Naive thymus-derived CD4-positive, alpha-beta T cell (primary cell): ENCODE data around the gene NOS3. TPM values are rescaled to one million over a fixed set of nuclear protein-coding genes. Genes with fewer than 3 reads are reported as not detected.

Experiments
- ATAC-seq: fragments of 150-1000 bp; cut with Tn5 transposase; 2 replicates; pipeline ENCODE4 v1.10.0; 2021; ENCODE audit warnings: mild to moderate bottlenecking, moderate library complexity
- CTCF ChIA-PET: fragments of 350-600 bp; sonication (Branson Sonifier 250); formaldehyde crosslinking; loops from one replicate; lab custom pipeline; 2021; ENCODE audit warnings: antibody characterized with exemption; lab: Charles Lee
- POLR2A ChIA-PET: fragments of 350-600 bp; sonication (Branson Sonifier 250); formaldehyde crosslinking; loops from one replicate; lab custom pipeline; 2021; ENCODE audit warnings: antibody characterized with exemption, inconsistent platforms; lab: Charles Lee
- DNase-seq, 9 donors: peaks; one replicate each; pipeline versions ENCODE4 v3.0.0 to v3.0.0-alpha.2; 2020 to 2022; ENCODE audit warnings: mixed read lengths in 1 of 9
- H3K27ac ChIP-seq: one replicate; pipeline ENCODE4 v1.7.0; 2013; ENCODE audit warnings: mild to moderate bottlenecking, low read depth, low read length, moderate library complexity
- H3K27me3 ChIP-seq, 2 donors: one replicate each; pipeline ENCODE4 v1.7.0; 2013; ENCODE audit warnings: low read length in 2 of 2, mild to moderate bottlenecking in 2 of 2, moderate library complexity in 2 of 2; ENCODE audit not compliant: control insufficient read depth in 2 of 2, insufficient read depth in 2 of 2
- H3K36me3 ChIP-seq, 3 experiments: 1 replicate in 2 of 3; 2 replicates in 1 of 3; pipeline ENCODE4 v1.7.0; 2013; ENCODE audit warnings: low read length in 3 of 3, mild to moderate bottlenecking in 3 of 3, moderate library complexity in 1 of 3; ENCODE audit not compliant: insufficient read depth in 3 of 3, control insufficient read depth in 2 of 3
- H3K4me1 ChIP-seq, 2 donors: one replicate each; pipeline ENCODE4 v1.7.0; 2013; ENCODE audit warnings: low read length in 2 of 2, mild to moderate bottlenecking in 2 of 2, moderate library complexity in 1 of 2; ENCODE audit not compliant: control insufficient read depth in 2 of 2, insufficient read depth in 2 of 2
- H3K4me3 ChIP-seq: 2 replicates; pipeline ENCODE4 v1.7.0; 2013; ENCODE audit warnings: mild to moderate bottlenecking, low read length
- H3K9me3 ChIP-seq, 3 experiments: 1 replicate in 2 of 3; 2 replicates in 1 of 3; pipeline ENCODE4 v1.7.0; 2013; ENCODE audit warnings: low read length in 3 of 3; ENCODE audit not compliant: control insufficient read depth in 2 of 3
- H3K27ac Mint-ChIP-seq, 9 donors: one replicate each; pipeline ENCODE4 v1.8.0; 2020 to 2022; ENCODE audit warnings: mixed read lengths in 9 of 9, mild to moderate bottlenecking in 8 of 9, moderate library complexity in 5 of 9, inconsistent platforms in 2 of 9
- H3K27me3 Mint-ChIP-seq, 5 donors: one replicate each; pipeline ENCODE4 v1.8.0; 2021 to 2022; ENCODE audit warnings: mixed read lengths in 5 of 5, mild to moderate bottlenecking in 1 of 5
- H3K36me3 Mint-ChIP-seq, 5 donors: one replicate each; pipeline ENCODE4 v1.8.0; 2020 to 2022; ENCODE audit warnings: mixed read lengths in 5 of 5, mild to moderate bottlenecking in 3 of 5, inconsistent platforms in 1 of 5
- H3K4me1 Mint-ChIP-seq, 7 donors: one replicate each; pipeline ENCODE4 v1.8.0; 2020 to 2022; ENCODE audit warnings: mixed read lengths in 7 of 7, mild to moderate bottlenecking in 3 of 7, inconsistent platforms in 1 of 7
- H3K4me3 Mint-ChIP-seq, 10 donors: one replicate each; pipeline ENCODE4 v1.8.0; 2020 to 2022; ENCODE audit warnings: mild to moderate bottlenecking in 10 of 10, mixed read lengths in 10 of 10, moderate library complexity in 6 of 10, inconsistent platforms in 2 of 10
- H3K9me3 Mint-ChIP-seq, 11 donors: one replicate each; pipeline ENCODE4 v1.8.0; 2020 to 2022; ENCODE audit warnings: mixed read lengths in 11 of 11, mild to moderate bottlenecking in 4 of 11, inconsistent platforms in 1 of 11, moderate library complexity in 1 of 11
- intact Hi-C, 2 donors: fragments of 100-400 bp; cut with micrococcal nuclease; formaldehyde crosslinking; loops; one replicate each; pipeline ENCODE4 v1.15.1; 2023
- polyA plus RNA-seq, 2 donors: library from polyadenylated mRNA; unstranded; fragments of 300-500 nt; fragmentation: Illumina TruSeq; gene quantifications; one replicate each; pipeline ENCODE4 v1.2.3, GENCODE V29; 2021
- total RNA-seq, 6 experiments: library from RNA in 5 of 6; stranded (reverse) in 5 of 6; gene quantifications; 1 replicate in 5 of 6; 2 replicates in 1 of 6; pipeline ENCODE4 v1.2.3 and lab custom pipeline; 2021 to 2026

The NOS3 gene
- total and polyA plus RNA-seq, 7 experiments from 2014 or later = 2.8 to 19.1 (median 7.9) TPM

GRCh38 chr7:150976529-150977381, 14.1 kb upstream of the NOS3 start:
- ChIA-PET CTCF (interaction anchor here (0.8 to 1.6 kb wide), 4 partner anchors 9 to 43 kb away, joined by 3 to 18 read pairs (median 8); no protein-coding TSS in a partner anchor), POLR2A (interaction anchor here (1.0 to 6.1 kb wide), 10 partner anchors 8 to 82 kb away, joined by 3 to 34 read pairs (median 3); partner anchors contain the start of genes ABCB8 and SLC4A2)
- H3K27me3 ChIP-seq = peaks cover 7 to 13% of the 10 kb centered on the region in 2 donors
- ATAC-seq (no peak), DNase-seq (no peak)
- peaks cover 0 to 4% (median 0%) of the 10 kb centered on the region in 11 donors for H3K9me3 Mint-ChIP-seq
- peak overlapping the region; percentile 74 to 89 (median 83) for H3K4me3 Mint-ChIP-seq
- H3K36me3 ChIP-seq = no peaks in the 10 kb centered on the region
- peak overlapping the region in 5 of 9 donors; percentile 2 to 62 (median 51) for H3K27ac Mint-ChIP-seq
- H3K4me1 Mint-ChIP-seq = peaks cover 31 to 57% (median 45%) of the 10 kb centered on the region in 7 donors
- H3K4me1 ChIP-seq = peaks cover 20 to 47% of the 10 kb centered on the region in 2 donors
- H3K4me3 ChIP-seq = no peak overlapping the region
- intact Hi-C loops = loop anchor here in 1 of 2 donors (10.0 kb wide), 1 partner anchor 312 kb away; no protein-coding TSS in a partner anchor
- H3K27me3 Mint-ChIP-seq = peaks cover 19 to 56% (median 33%) of the 10 kb centered on the region in 5 donors
- H3K9me3 ChIP-seq = no peaks in the 10 kb centered on the region
- H3K27ac ChIP-seq = no peak overlapping the region
- peaks cover 0 to 5% (median 0%) of the 10 kb centered on the region in 5 donors for H3K36me3 Mint-ChIP-seq

GRCh38 chr7:150977382-150978125, 13.3 kb upstream of the NOS3 start:
- CTCF ChIA-PET = interaction anchor here (0.7 to 1.2 kb wide), 3 partner anchors 9 to 42 kb away, joined by 3 to 4 read pairs (median 3); no protein-coding TSS in a partner anchor
- no peaks in the 10 kb centered on the region for H3K9me3 ChIP-seq
- H3K4me1 ChIP-seq = peaks cover 20 to 47% of the 10 kb centered on the region in 2 donors
- peaks cover 10 to 13% of the 10 kb centered on the region in 2 donors for H3K27me3 ChIP-seq
- ATAC-seq (no peak), DNase-seq (no peak)
- H3K27me3 Mint-ChIP-seq = peaks cover 19 to 64% (median 37%) of the 10 kb centered on the region in 5 donors
- H3K27ac ChIP-seq = no peak overlapping the region
- intact Hi-C loops = loop anchor here in 1 of 2 donors (10.0 kb wide), 1 partner anchor 313 kb away; no protein-coding TSS in a partner anchor
- H3K4me3 Mint-ChIP-seq = peak overlapping the region; percentile 74 to 89 (median 83)
- peak overlapping the region in 7 of 9 donors; percentile 2 to 65 (median 51) for H3K27ac Mint-ChIP-seq
- H3K36me3 ChIP-seq = no peaks in the 10 kb centered on the region
- peaks cover 0 to 5% (median 0%) of the 10 kb centered on the region in 5 donors for H3K36me3 Mint-ChIP-seq
- POLR2A ChIA-PET = interaction anchor here (0.6 to 6.1 kb wide), 4 partner anchors 8 to 154 kb away, joined by 3 to 34 read pairs (median 3); no protein-coding TSS in a partner anchor
- peaks cover 31 to 52% (median 44%) of the 10 kb centered on the region in 7 donors for H3K4me1 Mint-ChIP-seq
- no peak overlapping the region for H3K4me3 ChIP-seq
- H3K9me3 Mint-ChIP-seq = peaks cover 0 to 4% (median 0%) of the 10 kb centered on the region in 11 donors

GRCh38 chr7:150978126-150978789, 12.6 kb upstream of the NOS3 start, which contains the start of gene KCNH2:
Gene KCNH2 (minus strand): TSS chr7:150978321. CDS start chr7:150977913, 408 bp downstream.
- CTCF ChIA-PET = interaction anchor here (0.6 to 1.5 kb wide), 5 partner anchors 8 to 63 kb away, joined by 3 to 4 read pairs (median 3); no protein-coding TSS in a partner anchor
- Mint-ChIP-seq H3K36me3 (peaks cover 0 to 5% (median 0%) of the 10 kb centered on the region in 5 donors), H3K27ac (peak within 1 kb of the TSS; percentile 59 to 89 (median 69)), H3K9me3 (peaks cover 0 to 4% (median 0%) of the 10 kb centered on the region in 11 donors), H3K27me3 (peaks cover 19 to 68% (median 37%) of the 10 kb centered on the region in 5 donors), H3K4me1 (peaks cover 26 to 45% (median 37%) of the 10 kb centered on the region in 7 donors), H3K4me3 (peak within 1 kb of the TSS; percentile 74 to 92 (median 86))
- Histone ChIP-seq H3K4me1 (peaks cover 20 to 44% of the 10 kb centered on the region in 2 donors), H3K36me3 (no peaks in the 10 kb centered on the region), H3K4me3 (peak within 1 kb of the TSS; percentile 54), H3K9me3 (no peaks in the 10 kb centered on the region), H3K27me3 (peaks cover 10 to 13% of the 10 kb centered on the region in 2 donors), H3K27ac (no peak within 1 kb of the TSS)
- ATAC-seq (no peak), DNase-seq (peak in 2 of 9 donors; percentile 24 to 28)
- intact Hi-C loops = loop anchor here in 1 of 2 donors (10.0 kb wide), 1 partner anchor 313 kb away; no protein-coding TSS in a partner anchor
- POLR2A ChIA-PET = interaction anchor here (0.6 to 6.1 kb wide), 2 partner anchors 36 to 153 kb away, joined by 3 to 34 read pairs; no protein-coding TSS in a partner anchor

- intact Hi-C loops = loop anchor here (10.0 kb wide), 2 partner anchors 205 to 315 kb away; no protein-coding TSS in a partner anchor
- Histone ChIP-seq H3K27me3 (peaks cover 10 to 13% of the 10 kb centered on the region in 2 donors), H3K4me3 (no peak overlapping the region), H3K36me3 (no peaks in the 10 kb centered on the region), H3K4me1 (peaks cover 17 to 33% of the 10 kb centered on the region in 2 donors), H3K27ac (no peak overlapping the region), H3K9me3 (no peaks in the 10 kb centered on the region)
- H3K36me3 Mint-ChIP-seq = peaks cover 0 to 5% (median 0%) of the 10 kb centered on the region in 5 donors
- ATAC-seq = no peak
- peaks cover 0 to 4% (median 0%) of the 10 kb centered on the region in 11 donors for H3K9me3 Mint-ChIP-seq
- POLR2A ChIA-PET = interaction anchor here (0.8 to 1.5 kb wide), 5 partner anchors 9 to 31 kb away, joined by 3 to 4 read pairs (median 4); no protein-coding TSS in a partner anchor
- DNase-seq = no peak
- H3K4me1 Mint-ChIP-seq = peaks cover 20 to 30% (median 26%) of the 10 kb centered on the region in 7 donors
- H3K27ac Mint-ChIP-seq = no peak overlapping the region
- peak overlapping the region in 4 of 10 donors; percentile 10 to 56 (median 40) for H3K4me3 Mint-ChIP-seq
- peaks cover 19 to 79% (median 37%) of the 10 kb centered on the region in 5 donors for H3K27me3 Mint-ChIP-seq
- CTCF ChIA-PET = interaction anchor here (0.8 to 1.5 kb wide), 5 partner anchors 16 to 131 kb away, joined by 3 to 4 read pairs (median 3); no protein-coding TSS in a partner anchor
These were observed 11.0 kb upstream of the NOS3 start for GRCh38 chr7:150979713-150980390.

GRCh38 chr7:150980663-150981062, 10.2 kb upstream of the NOS3 start:
- Mint-ChIP-seq H3K4me3 (no peak overlapping the region), H3K27me3 (peaks cover 19 to 80% (median 33%) of the 10 kb centered on the region in 5 donors), H3K27ac (no peak overlapping the region), H3K36me3 (peaks cover 0 to 5% (median 0%) of the 10 kb centered on the region in 5 donors), H3K9me3 (peaks cover 0 to 4% (median 0%) of the 10 kb centered on the region in 11 donors), H3K4me1 (peaks cover 15 to 27% (median 22%) of the 10 kb centered on the region in 7 donors)
- ATAC-seq (no peak), DNase-seq (no peak)
- Histone ChIP-seq H3K36me3 (no peaks in the 10 kb centered on the region), H3K4me1 (peaks cover 11 to 27% of the 10 kb centered on the region in 2 donors), H3K9me3 (no peaks in the 10 kb centered on the region), H3K27ac (no peak overlapping the region), H3K4me3 (no peak overlapping the region), H3K27me3 (peaks cover 10 to 13% of the 10 kb centered on the region in 2 donors)
- POLR2A ChIA-PET = interaction anchor here (0.6 to 1.5 kb wide), 8 partner anchors 10 to 37 kb away, joined by 3 to 4 read pairs (median 3); no protein-coding TSS in a partner anchor
- CTCF ChIA-PET = interaction anchor here (0.8 to 1.2 kb wide), 4 partner anchors 18 to 131 kb away, joined by 3 to 4 read pairs (median 4); no protein-coding TSS in a partner anchor
- intact Hi-C loops = loop anchor here in 1 of 2 donors (10.0 kb wide), 1 partner anchor 206 kb away; no protein-coding TSS in a partner anchor
